GM18502 (cell line): ENCODE measurements around the gene NOSIP.
A peak's percentile ranks its signal among the peaks of the same experiment; 100 is the strongest.
"Not testable (repeated sequence)": the region's sequence is repeated elsewhere in the genome, so short reads cannot be mapped to it uniquely, and the experiment has no call there.

Experiments
- ATAC-seq: cut with Tn5 transposase; IDR thresholded peaks from one replicate; pipeline ENCODE4 v1.9.1; 2021; ENCODE audit warnings: mild to moderate bottlenecking; ENCODE audit not compliant: unreplicated experiment, poor library complexity

Gene NOSIP

GRCh38 chr19:49580264-49581006 is at the start of gene NOSIP:
Gene NOSIP, minus strand, starts transcription at chr19:49580556. Its CDS starts 19,865 bp downstream, at chr19:49560691.
- ATAC-seq: peak; percentile 90

GRCh38 chr19:49629659-49630058 is 49.3 kb upstream of the NOSIP start:
- no peak for ATAC-seq

GRCh38 chr19:49626226-49626625 is 45.9 kb upstream of the NOSIP start:
- no peak for ATAC-seq

- ATAC-seq: no peak
These were observed 44.9 kb upstream of the NOSIP start for GRCh38 chr19:49624967-49625910.

GRCh38 chr19:49617860-49618259 is 37.5 kb upstream of the NOSIP start:
- ATAC-seq: not testable (repeated sequence)

- ATAC-seq: no peak
These were observed 36.6 kb upstream of the NOSIP start for GRCh38 chr19:49616945-49617344.

- ATAC-seq: no peak
These were observed 36.2 kb upstream of the NOSIP start for GRCh38 chr19:49616532-49616931.

- no peak for ATAC-seq
These were observed 35.5 kb upstream of the NOSIP start for GRCh38 chr19:49615861-49616260.

- no peak for ATAC-seq
These were observed 33.9 kb upstream of the NOSIP start for GRCh38 chr19:49614096-49614833.

- no peak for ATAC-seq
These were observed 33.0 kb upstream of the NOSIP start for GRCh38 chr19:49613374-49613773.

- no peak for ATAC-seq
These were observed 29.2 kb upstream of the NOSIP start for GRCh38 chr19:49609499-49610092.

- ATAC-seq: no peak
These were observed 25.2 kb upstream of the NOSIP start for GRCh38 chr19:49605605-49606004.

- no peak for ATAC-seq
These were observed 22.4 kb upstream of the NOSIP start for GRCh38 chr19:49602806-49603205.

GRCh38 chr19:49601482-49602038 is 21.2 kb upstream of the NOSIP start:
- no peak for ATAC-seq

GRCh38 chr19:49599378-49600295 is 19.3 kb upstream of the NOSIP start:
- no peak for ATAC-seq

- no peak for ATAC-seq
These were observed 17.3 kb upstream of the NOSIP start for GRCh38 chr19:49597703-49597974.

GRCh38 chr19:49596954-49597702 is 16.8 kb upstream of the NOSIP start:
- ATAC-seq: no peak

GRCh38 chr19:49596407-49596806 is 16.1 kb upstream of the NOSIP start:
- ATAC-seq: no peak
